K562 (cell line): ENCODE measurements around the gene EPOP. TPM values are rescaled to one million over a fixed set of nuclear protein-coding genes. Genes with fewer than 3 reads are reported as not detected.
A peak's percentile ranks its signal among the peaks of the same experiment; 100 is the strongest.
"Not testable (repeated sequence)": the region's sequence is repeated elsewhere in the genome, so short reads cannot be mapped to it uniquely, and the experiment has no call there.

Experiments used
- ATAC-seq: fragments of 200-7000 bp; cut with Tn5 transposase; 3 replicates; pipeline ENCODE4 v1.9.1; 2020; ENCODE audit warnings: moderate library complexity
- BruUV-seq: library from RNA; stranded (reverse); fragments of 400-500 nt; replicated peaks from 2 replicates; lab custom pipeline; 2021; lab: Mats Ljungman, UMichigan
- CTCF ChIA-PET: fragments of 300-600 bp; formaldehyde crosslinking; extraction: SDS; loops from one replicate; lab custom pipeline; 2021; ENCODE audit warnings: low intra/inter-chr PET ratio; lab: Yijun Ruan, JAX
- POLR2A ChIA-PET: fragments of 300-600, 350-650 bp; sonication (Branson Sonifier 250); formaldehyde crosslinking; extraction: SDS; loops from one replicate; lab custom pipeline; 2021; ENCODE audit warnings: antibody characterized with exemption, inconsistent platforms; lab: Yijun Ruan, JAX
- DNase-seq, 4 experiments: peaks; one replicate each; pipeline versions ENCODE4 v3.0.0 to v3.0.0-alpha.2; 2011 to 2018; ENCODE audit warnings: low spot score in 3 of 4, mixed read lengths in 3 of 4; ENCODE audit errors: extremely low read depth in 1 of 4
- FAIRE-seq: peaks from 2 replicates; lab custom pipeline; 2011; peaks lifted over from hg19 to GRCh38; lab: Jason Lieb, UNC
- H2AFZ ChIP-seq: 2 replicates; pipeline ENCODE4 v1.6.0; 2011; ENCODE audit warnings: low read depth, low read length, control low read depth, inconsistent platforms
- H3K27ac ChIP-seq: fragments of 200-600 bp; 3 replicates; pipeline ENCODE4 v1.8.0; 2011; ENCODE audit warnings: low read depth, mild to moderate bottlenecking, control low read depth, inconsistent platforms, low read length, moderate library complexity, mixed read lengths; ENCODE audit errors: extremely low read depth
- H3K27me3 ChIP-seq, 2 experiments: fragments of 300-600 bp in 1 of 2; 2 replicates in 1 of 2; 3 replicates in 1 of 2; pipeline versions ENCODE4 v1.6.0 to v1.8.0; 2011; ENCODE audit warnings: inconsistent platforms in 2 of 2, low read length in 2 of 2, mild to moderate bottlenecking in 1 of 2, mixed read lengths in 1 of 2, moderate library complexity in 1 of 2; ENCODE audit not compliant: control insufficient read depth in 2 of 2, insufficient read depth in 2 of 2
- H3K36me3 ChIP-seq: fragments of 300-600 bp; 3 replicates; pipeline ENCODE4 v1.8.0; 2011; ENCODE audit warnings: mild to moderate bottlenecking, low read length, inconsistent platforms; ENCODE audit not compliant: control insufficient read depth, insufficient read depth
- H3K4me1 ChIP-seq, 2 experiments: fragments of 200-600 bp in 1 of 2; replicated peaks in 1 of 2; 2 replicates in 1 of 2; 3 replicates in 1 of 2; pipeline versions ENCODE4 v1.5.1 to v1.8.0; 2011; ENCODE audit warnings: inconsistent platforms in 2 of 2, low read length in 2 of 2, mild to moderate bottlenecking in 1 of 2, mixed read lengths in 1 of 2, moderate library complexity in 1 of 2; ENCODE audit not compliant: control insufficient read depth in 2 of 2, insufficient read depth in 2 of 2
- H3K4me2 ChIP-seq: 2 replicates; pipeline ENCODE4 v1.6.1; 2011; ENCODE audit warnings: low read length, control low read depth, inconsistent platforms, mixed read lengths; ENCODE audit not compliant: insufficient read depth
- H3K4me3 ChIP-seq: fragments of 200-600 bp; sonication (generic), shearing (Covaris generic); 2 replicates; pipeline ENCODE4 v1.5.1; 2016; ENCODE audit warnings: control low read depth, inconsistent platforms
- H3K79me2 ChIP-seq: fragments of 200-600 bp; 3 replicates; pipeline ENCODE4 v1.8.0; 2011; ENCODE audit warnings: low read length, inconsistent platforms; ENCODE audit not compliant: control insufficient read depth, insufficient read depth
- H3K9ac ChIP-seq, 2 experiments: 2 replicates each; pipeline versions ENCODE4 v1.6.0 to v1.6.1; 2011; ENCODE audit warnings: low read depth in 2 of 2, low read length in 2 of 2, control low read depth in 1 of 2, inconsistent platforms in 1 of 2, mild to moderate bottlenecking in 1 of 2, mixed read lengths in 1 of 2; ENCODE audit not compliant: insufficient read depth in 1 of 2
- H3K9me1 ChIP-seq: one replicate; pipeline ENCODE4 v1.6.0; 2011; ENCODE audit warnings: inconsistent platforms, mild to moderate bottlenecking, low read length, moderate library complexity; ENCODE audit not compliant: control insufficient read depth, insufficient read depth
- H3K9me3 ChIP-seq: replicated peaks from 2 replicates; pipeline ENCODE4 v1.5.1; 2011; ENCODE audit warnings: low read depth, low read length, inconsistent platforms; ENCODE audit not compliant: control insufficient read depth, insufficient read depth
- H4K20me1 ChIP-seq: replicated peaks from 2 replicates; pipeline ENCODE4 v1.6.1; 2011; ENCODE audit warnings: low read length, inconsistent platforms, mixed read lengths; ENCODE audit not compliant: control insufficient read depth, insufficient read depth
- ATF1 ChIP-seq, 2 experiments: fragments of 450-650 bp in 1 of 2; IDR thresholded peaks; 2 replicates each; pipeline ENCODE4 v1.6.1; 2016; ENCODE audit warnings: missing compliant biosample characterization in 1 of 2, missing genetic modification characterization in 1 of 2
- BCOR ChIP-seq: fragments of 450-650 bp; IDR thresholded peaks from 2 replicates; pipeline ENCODE4 v1.6.1; 2016
- FOXK1 ChIP-seq: sonication (generic); formaldehyde crosslinking; IDR thresholded peaks from 2 replicates; pipeline ENCODE4 v1.8.0; 2022; ENCODE audit warnings: missing genetic modification reagents, mild to moderate bottlenecking, borderline replicate concordance
- PHF20 ChIP-seq: fragments of 450-650 bp; IDR thresholded peaks from 2 replicates; pipeline ENCODE4 v1.6.1; 2018; ENCODE audit not compliant: partially characterized antibody
- ZNF121 ChIP-seq: sonication (generic); formaldehyde crosslinking; conservative IDR thresholded peaks from 2 replicates; pipeline ENCODE4 v1.8.0; 2022; ENCODE audit warnings: missing genetic modification reagents
- ZNF586 ChIP-seq: fragments of 450-650 bp; formaldehyde crosslinking; conservative IDR thresholded peaks from 2 replicates; pipeline ENCODE4 v1.4.0; 2020; ENCODE audit warnings: mild to moderate bottlenecking, moderate library complexity
- WGBS: fragments of 100-300 bp; shearing (Covaris generic); methylation state at CpG from one replicate; pipeline ENCODE4 v1.1.6; 2016; ENCODE audit warnings: low coverage, mixed read lengths; ENCODE audit not compliant: insufficient coverage; ENCODE audit errors: missing lambda C conversion rate; 5-methylcytosine and 5-hydroxymethylcytosine counted together
- in situ Hi-C: fragments of 300-500 bp; cut with MboI; formaldehyde crosslinking; loops from 4 replicates; pipeline ENCODE4 v1.15.0; 2018; ENCODE audit warnings: inconsistent platforms, mixed read lengths
- intact Hi-C: fragments of 100-400 bp; cut with micrococcal nuclease; formaldehyde crosslinking; loops from 2 replicates; pipeline ENCODE4 v1.14.2; 2022
- polyA plus RNA-seq, 8 experiments: library from polyadenylated mRNA; depleted of rRNA in 4 of 8; stranded (reverse) in 5 of 8; unstranded in 3 of 8; fragments of >200 nt; fragmentation: Nextera tagmentation in 2 of 8; fragmentation: Illumina TruSeq in 1 of 8; extraction: Ambion mirVana in 2 of 8; extraction: Trizol in 1 of 8; gene quantifications; 2 replicates each; pipeline versions ENCODE4 v1.2.1 to v1.2.3, GENCODE V29; 2011 to 2014; ENCODE audit warnings: inconsistent platforms in 1 of 8, missing spikeins in 1 of 8
- total RNA-seq, 7 experiments: library from RNA; depleted of rRNA in 6 of 7; stranded (reverse); fragments of >200 nt in 6 of 7; fragmentation: Illumina TruSeq in 2 of 7; extraction: Trizol in 2 of 7; gene quantifications; 2 replicates each; pipeline versions ENCODE4 v1.2.1 to v1.2.3, GENCODE V29; 2011 to 2021; ENCODE audit warnings: low replicate concordance in 1 of 7

Gene EPOP
- total and polyA plus RNA-seq, 9 of the 15 experiments (the other 6 are each of a cell fraction or from before 2014, with no cell fraction given), result 0.41 to 10.6 (median 4.6) TPM

GRCh38 chr17:38627957-38628356 is 46.8 kb downstream of the EPOP start:
- BruUV-seq, result no TSS peak
- 64% methylated on average over 2 of the region's 2 CpGs for WGBS
- Histone ChIP-seq H3K27ac (no peak overlapping the region), H3K36me3 (no peaks in the 10 kb centered on the region), H3K4me2 (no peak overlapping the region), H3K9me1 (no peaks in the 10 kb centered on the region), H2AFZ (peak overlapping the region; percentile 37; the same call in 1 of the 2 replicates), H3K27me3 (peaks cover 2 to 9% of the 10 kb centered on the region in 2 experiments; a peak in 3 of 5 replicates), H3K79me2 (no peaks in the 10 kb centered on the region), H3K4me1 (no peaks in the 10 kb centered on the region; a peak in 2 of 5 replicates), H3K9me3 (no peaks in the 10 kb centered on the region), H3K9ac (no peak overlapping the region), H4K20me1 (no peaks in the 10 kb centered on the region), H3K4me3 (no peak overlapping the region)
- ATAC-seq (no peak), FAIRE-seq (no peak), DNase-seq (no peak)
- ChIA-PET CTCF (no interaction called here), POLR2A (interaction anchor here (0.5 kb wide), 1 partner anchor 38 kb away, joined by 4 read pairs; no protein-coding TSS in a partner anchor)
- intact Hi-C loops, result no loop called here
- TF ChIP-seq ZNF121 (CRISPR knock-in tag) (peak; percentile 42; the same call in 1 of the 2 replicates), BCOR (0 out of 2 replicates have a peak, but pooled peaks have one; percentile 32), FOXK1 (no peak), PHF20 (no peak), ATF1 (CRISPR knock-in tag; IDR thresholded peaks at IDR 0.05) (no peak), ATF1 (tag; IDR thresholded peaks at IDR 0.05) (no peak), ZNF586 (no peak)
- in situ Hi-C loops, result no loop called here

- 12% methylated on average over 6 of the region's 6 CpGs for WGBS
- BruUV-seq, in situ Hi-C loops: not testable (repeated sequence)
Measured at GRCh38 chr17:38626606-38627226, 48.0 kb downstream of the EPOP start.

More at GRCh38 chr17:38626606-38627226, 48.0 kb downstream of the EPOP start:
- FAIRE-seq, H3K9ac ChIP-seq, H3K4me3 ChIP-seq, H3K9me1 ChIP-seq, H4K20me1 ChIP-seq, ATAC-seq, H3K27ac ChIP-seq, DNase-seq, H3K4me1 ChIP-seq, H3K36me3 ChIP-seq, POLR2A ChIA-PET, H3K79me2 ChIP-seq, CTCF ChIA-PET, H3K4me2 ChIP-seq, intact Hi-C loops, H3K9me3 ChIP-seq, H2AFZ ChIP-seq: not testable (repeated sequence)
- peaks cover 7 to 19% of the 10 kb centered on the region in 2 experiments; a peak in 4 of 5 replicates for H3K27me3 ChIP-seq
